GM12878 (cell line): ENCODE measurements around the gene AP3D1. TPM values are rescaled to one million over a fixed set of nuclear protein-coding genes. Genes with fewer than 3 reads are reported as not detected.

ENCODE experiments used
- ATAC-seq: fragments of 200-7000 bp; cut with Tn5 transposase; 3 replicates; pipeline ENCODE4 v1.9.1; 2020; ENCODE audit warnings: mild to moderate bottlenecking, moderate library complexity
- BruUV-seq: library from RNA; stranded (reverse); fragments of 400-500 nt; replicated peaks from 2 replicates; lab custom pipeline; 2021; lab: Mats Ljungman, UMichigan
- CTCF ChIA-PET: fragments of 300-600 bp; sonication (Branson Sonifier 250); formaldehyde crosslinking; extraction: SDS; loops from one replicate; lab custom pipeline; 2021; ENCODE audit warnings: inconsistent platforms; lab: Yijun Ruan, JAX
- POLR2A ChIA-PET: fragments of 350-600 bp; formaldehyde crosslinking; extraction: SDS; loops from one replicate; lab custom pipeline; 2021; ENCODE audit warnings: inconsistent platforms; lab: Charles Lee
- RAD21 ChIA-PET: fragments of 300-600 bp; sonication (Branson Sonifier 250); formaldehyde crosslinking; loops from one replicate; lab custom pipeline; 2023; ENCODE audit warnings: antibody characterized with exemption; ENCODE audit not compliant: unreplicated experiment; lab: Charles Lee
- SMC1A ChIA-PET: fragments of 300-600 bp; sonication (Branson Sonifier 250); formaldehyde crosslinking; loops from one replicate; lab custom pipeline; 2023; ENCODE audit not compliant: unreplicated experiment, uncharacterized antibody; lab: Charles Lee
- DNase-seq: peaks from one replicate; pipeline ENCODE4 v3.0.0-alpha.2; 2011; ENCODE audit warnings: low read depth, low spot score
- FAIRE-seq: peaks from 3 replicates; lab custom pipeline; 2011; peaks lifted over from hg19 to GRCh38; lab: Jason Lieb, UNC
- H2AFZ ChIP-seq: 2 replicates; pipeline ENCODE4 v1.6.0; 2011; ENCODE audit warnings: low read depth, low read length, control low read depth; ENCODE audit not compliant: control insufficient read depth
- H3K27ac ChIP-seq: 2 replicates; pipeline ENCODE4 v1.5.1; 2011; ENCODE audit warnings: control low read depth; ENCODE audit not compliant: control insufficient read depth, insufficient read depth
- H3K27me3 ChIP-seq, 2 experiments: replicated peaks in 1 of 2; 2 replicates each; pipeline versions ENCODE4 v1.6.0 to v1.6.1; 2011; ENCODE audit warnings: low read length in 1 of 2; ENCODE audit not compliant: control insufficient read depth in 2 of 2, insufficient read depth in 2 of 2
- H3K36me3 ChIP-seq, 2 experiments: 2 replicates each; pipeline ENCODE4 v1.5.1; 2011; ENCODE audit warnings: low read length in 1 of 2; ENCODE audit not compliant: control insufficient read depth in 2 of 2, insufficient read depth in 2 of 2
- H3K4me1 ChIP-seq: 2 replicates; pipeline ENCODE4 v1.6.1; 2011; ENCODE audit warnings: mild to moderate bottlenecking, low read length, moderate library complexity, mixed read lengths; ENCODE audit not compliant: control insufficient read depth, insufficient read depth
- H3K4me2 ChIP-seq: 2 replicates; pipeline ENCODE4 v1.6.0; 2011; ENCODE audit warnings: control low read depth; ENCODE audit not compliant: control insufficient read depth, insufficient read depth
- H3K4me3 ChIP-seq: fragments of 200-600 bp; sonication (generic); 2 replicates; pipeline ENCODE4 v1.5.1; 2016
- H3K79me2 ChIP-seq: 2 replicates; pipeline ENCODE4 v1.6.0; 2011; ENCODE audit warnings: low read length; ENCODE audit not compliant: control insufficient read depth, insufficient read depth
- H3K9ac ChIP-seq: 2 replicates; pipeline ENCODE4 v1.8.0; 2011; ENCODE audit warnings: low read length, control low read depth, mixed read lengths; ENCODE audit not compliant: control insufficient read depth, insufficient read depth
- H3K9me3 ChIP-seq: replicated peaks from 3 replicates; pipeline ENCODE4 v1.5.1; 2011; ENCODE audit warnings: mild to moderate bottlenecking, low read length; ENCODE audit not compliant: control insufficient read depth, insufficient read depth
- H4K20me1 ChIP-seq: 2 replicates; pipeline ENCODE4 v1.6.0; 2011; ENCODE audit not compliant: control insufficient read depth, insufficient read depth
- BHLHE40 ChIP-seq, 2 experiments: fragments of 450-650 bp in 1 of 2; IDR thresholded peaks; 2 replicates each; pipeline ENCODE4 v1.6.1; 2011 to 2017; ENCODE audit warnings: low read depth in 2 of 2, borderline replicate concordance in 1 of 2, improper control_type of control experiment in 1 of 2, low read length in 1 of 2, mild to moderate bottlenecking in 1 of 2
- CBX5 ChIP-seq: sonication (generic); IDR thresholded peaks from 2 replicates; pipeline ENCODE4 v1.6.1; 2016; ENCODE audit warnings: low read depth, moderate library complexity, mild to moderate bottlenecking, inconsistent platforms
- CEBPZ ChIP-seq: fragments of 150-350 bp; IDR thresholded peaks from 2 replicates; pipeline ENCODE4 v1.6.1; 2016; ENCODE audit warnings: low read depth, low read length
- EED ChIP-seq: sonication (generic); IDR thresholded peaks from 2 replicates; pipeline ENCODE4 v1.6.1; 2016; ENCODE audit warnings: antibody characterized with exemption, low read depth
- EGR1 ChIP-seq, 2 experiments: IDR thresholded peaks; 1 replicate in 1 of 2; 2 replicates in 1 of 2; pipeline ENCODE4 v1.6.1; 2011 to 2012; ENCODE audit warnings: low read depth in 2 of 2, low read length in 2 of 2, borderline replicate concordance in 1 of 2, mild to moderate bottlenecking in 1 of 2, moderate library complexity in 1 of 2
- IKZF2 ChIP-seq, 2 experiments: fragments of 450-650 bp; IDR thresholded peaks; 2 replicates each; pipeline ENCODE4 v1.6.1; 2017; ENCODE audit warnings: mild to moderate bottlenecking in 2 of 2, moderate library complexity in 2 of 2
- MEF2B ChIP-seq: fragments of 450-650 bp; IDR thresholded peaks from 2 replicates; pipeline ENCODE4 v1.6.1; 2018; ENCODE audit warnings: mild to moderate bottlenecking, moderate library complexity; ENCODE audit not compliant: partially characterized antibody, poor library complexity, severe bottlenecking
- MTA2 ChIP-seq: fragments of 450-650 bp; IDR thresholded peaks from 2 replicates; pipeline ENCODE4 v1.6.1; 2016; ENCODE audit warnings: low read depth, mild to moderate bottlenecking, moderate library complexity
- MTA3 ChIP-seq: IDR thresholded peaks from 2 replicates; pipeline ENCODE4 v1.6.1; 2012; ENCODE audit warnings: low read length, inconsistent platforms, borderline replicate concordance
- NRF1 ChIP-seq: conservative IDR thresholded peaks from 2 replicates; pipeline ENCODE4 v1.6.1; 2011; ENCODE audit warnings: mild to moderate bottlenecking, low read depth, low read length, improper control_type of control experiment
- PBX3 ChIP-seq: IDR thresholded peaks from 2 replicates; pipeline ENCODE4 v1.6.1; 2011; ENCODE audit warnings: mild to moderate bottlenecking, low read depth, low read length, moderate library complexity; ENCODE audit not compliant: insufficient replicate concordance
- POLR2A ChIP-seq: IDR thresholded peaks from 2 replicates; pipeline ENCODE4 v1.6.1; 2011; ENCODE audit warnings: low read depth, mild to moderate bottlenecking, low read length
- RAD51 ChIP-seq: fragments of 450-650 bp; IDR thresholded peaks from 2 replicates; pipeline ENCODE4 v1.6.1; 2016; ENCODE audit warnings: moderate library complexity, mild to moderate bottlenecking, inconsistent platforms
- RCOR1 ChIP-seq: conservative IDR thresholded peaks from 2 replicates; pipeline ENCODE4 v1.6.1; 2012; ENCODE audit warnings: low read depth, low read length, improper control_type of control experiment
- RUNX3 ChIP-seq: IDR thresholded peaks from 2 replicates; pipeline ENCODE4 v1.6.1; 2012; ENCODE audit warnings: low read length, inconsistent platforms
- SMARCA5 ChIP-seq: fragments of 450-650 bp; IDR thresholded peaks from 2 replicates; pipeline ENCODE4 v1.6.1; 2017; ENCODE audit warnings: mild to moderate bottlenecking
- SMC3 ChIP-seq: IDR thresholded peaks from 2 replicates; pipeline ENCODE4 v1.6.1; 2011; ENCODE audit warnings: low read length, improper control_type of control experiment, borderline replicate concordance
- SRF ChIP-seq, 2 experiments: IDR thresholded peaks; 2 replicates each; pipeline ENCODE4 v1.6.1; 2011; ENCODE audit warnings: low read depth in 2 of 2, low read length in 2 of 2, mild to moderate bottlenecking in 1 of 2, moderate library complexity in 1 of 2
- WGBS: methylation state at CpG from one replicate; pipeline ENCODE4 v1.1.6; 2016; ENCODE audit warnings: low lambda C conversion rate; ENCODE audit not compliant: insufficient replicate concordance, insufficient coverage; ENCODE audit errors: missing lambda C conversion rate; 5-methylcytosine and 5-hydroxymethylcytosine counted together
- in situ Hi-C: fragments of 300-500 bp; cut with MboI; formaldehyde crosslinking; loops from 9 replicates; pipeline ENCODE4 v1.14.3; 2018; ENCODE audit warnings: mixed read lengths
- intact Hi-C: fragments of 100-400 bp; cut with micrococcal nuclease; formaldehyde crosslinking; loops from one replicate; pipeline ENCODE4 v1.14.2; 2022; ENCODE audit not compliant: unreplicated experiment
- polyA plus RNA-seq, 11 experiments: library from polyadenylated mRNA; depleted of rRNA in 4 of 11; unstranded in 6 of 11; stranded (reverse) in 5 of 11; fragments of >200 nt; fragmentation: Nextera tagmentation in 4 of 11; fragmentation: Illumina TruSeq in 1 of 11; extraction: Ambion mirVana in 4 of 11; extraction: Trizol in 1 of 11; gene quantifications; 1 replicate in 1 of 11; 2 replicates in 10 of 11; pipeline versions ENCODE4 v1.2.1 to v1.2.3, GENCODE V29; 2011 to 2016; ENCODE audit warnings: inconsistent platforms in 2 of 11, missing spikeins in 2 of 11, low read depth in 1 of 11
- total RNA-seq, 4 experiments: library from RNA; depleted of rRNA in 3 of 4; stranded (reverse); fragments of >200 nt in 3 of 4; fragmentation: Illumina TruSeq in 1 of 4; extraction: Trizol in 1 of 4; gene quantifications; 2 replicates each; pipeline versions ENCODE4 v1.2.1 to v1.2.3, GENCODE V29; 2013 to 2021

AP3D1 gene
- total and polyA plus RNA-seq, 10 of the 15 experiments (the other 5 are each of a cell fraction or from before 2014, with no cell fraction given), result 1.5 to 108 (median 59.1) TPM

GRCh38 chr19:2164020-2164998 lies 12.9 kb upstream of the AP3D1 start (continued):
- TF ChIP-seq BHLHE40 (IDR thresholded peaks at IDR 0.05; ENCODE audit: borderline replicate concordance in 1 of 2, low read depth in 2 of 2, low read length in 1 of 2) (peak in 1 of 2 experiments; percentile 50; a peak in 1 of 4 replicates), MEF2B (peak; percentile 41), SRF (IDR thresholded peaks at IDR 0.05; ENCODE audit: low read depth in 2 of 2, low read length in 2 of 2) (0 out of 4 replicates have a peak, but pooled peaks of 1 of the 2 experiments have one; percentile 1), RUNX3 (0 out of 2 replicates have a peak, but pooled peaks have one; percentile 11), SMC3 (no peak), EGR1 (IDR thresholded peaks at IDR 0.05; ENCODE audit: borderline replicate concordance in 1 of 2, low read depth in 2 of 2, low read length in 2 of 2) (peak in 1 of 2 experiments; percentile 75; a peak in 1 of 3 replicates), EED (peak; percentile 15; the same call in 1 of the 2 replicates), RAD51 (no peak)

- no peaks in the 10 kb centered on the region for H3K27me3 ChIP-seq
- no peaks in the 10 kb centered on the region; the same call in 1 of the 2 replicates for H3K4me1 ChIP-seq
- ATAC-seq, result no peak
- no peaks in the 10 kb centered on the region for H3K36me3 ChIP-seq
- no peak overlapping the region for H3K4me3 ChIP-seq
- no TSS peak for BruUV-seq
- POLR2A ChIA-PET, result interaction anchor here (0.6 to 1.5 kb wide), 2 partner anchors 22 to 383 kb away, joined by 3 read pairs; no protein-coding TSS in a partner anchor
- no peak overlapping the region for H3K9ac ChIP-seq
- H3K4me2 ChIP-seq, result no peak overlapping the region
- H4K20me1 ChIP-seq, result no peaks in the 10 kb centered on the region
- H2AFZ ChIP-seq, result no peak overlapping the region
- intact Hi-C loops (loop anchor here (10.0 kb wide), 1 partner anchor 464 kb away; no protein-coding TSS in a partner anchor), in situ Hi-C loops (no loop called here)
- CTCF ChIA-PET, result interaction anchor here (3.2 kb wide), 1 partner anchor 232 kb away, joined by 17 read pairs; no protein-coding TSS in a partner anchor
- no peak for DNase-seq
- peaks cover 18% of the 10 kb centered on the region for H3K79me2 ChIP-seq
- RAD21 ChIA-PET, result interaction anchor here (1.5 kb wide), 1 partner anchor 79 kb away, joined by 3 read pairs; no protein-coding TSS in a partner anchor
- no peak for FAIRE-seq
- WGBS, result 97% methylated on average over 10 of the region's 10 CpGs
- H3K9me3 ChIP-seq, result no peaks in the 10 kb centered on the region
- SMC1A ChIA-PET, result no interaction called here
- H3K27ac ChIP-seq, result no peak overlapping the region
- TF ChIP-seq RCOR1, result no peak
- TF ChIP-seq SMARCA5, result no peak
- TF ChIP-seq IKZF2 (IDR thresholded peaks at IDR 0.05), result no peak
- TF ChIP-seq MTA3, result no peak
- no peak for TF ChIP-seq CEBPZ
- no peak for TF ChIP-seq POLR2A
- no peak for TF ChIP-seq CBX5
- TF ChIP-seq NRF1, result no peak
- no peak for TF ChIP-seq PBX3
- TF ChIP-seq MTA2, result no peak
Measured at GRCh38 chr19:2160379-2160778, 9.0 kb upstream of the AP3D1 start.
